ENCODE data around the gene ERICH6.

GRCh38 chr3:150736903-150737832 lies 33.4 kb upstream of the ERICH6 start:
- no peak for TF ChIP-seq CTCF (conservative IDR thresholded peaks at IDR 0.05 in 1 of 2, IDR thresholded peaks at IDR 0.05 in 1 of 2; ENCODE audit: extremely low read depth in 1 of 2, insufficient read depth in 1 of 2, low read depth in 1 of 2, low read length in 2 of 2)
- TF ChIP-seq EZH2 (IDR thresholded peaks at IDR 0.05; ENCODE audit: borderline replicate concordance, low read length) = no peak

All from mammary epithelial cell (primary cell).